MCF 10A (cell line): ENCODE data around the gene HPN. TPM values are rescaled to one million over a fixed set of nuclear protein-coding genes. Genes with fewer than 3 reads are reported as not detected.
"Not testable (repeated sequence)": the region's sequence is repeated elsewhere in the genome, so short reads cannot be mapped to it uniquely, and the experiment has no call there.

Experiments used
- BruUV-seq: library from RNA; stranded (reverse); fragments of 400-500 nt; replicated peaks from 2 replicates; lab custom pipeline; 2021; lab: Mats Ljungman, UMichigan
- CTCF ChIA-PET: fragments of 300-600 bp; sonication (Branson Sonifier 250); formaldehyde crosslinking; extraction: SDS; loops from one replicate; lab custom pipeline; 2021; ENCODE audit warnings: antibody characterized with exemption, inconsistent platforms; lab: Yijun Ruan, JAX
- POLR2A ChIA-PET: fragments of 300-600, 350-650 bp; sonication (Branson Sonifier 250); formaldehyde crosslinking; extraction: SDS; loops from one replicate; lab custom pipeline; 2020; ENCODE audit warnings: antibody characterized with exemption, inconsistent platforms; lab: Yijun Ruan, JAX
- DNase-seq: peaks from one replicate; pipeline ENCODE4 v3.0.0-alpha.2; 2018; ENCODE audit not compliant: unreplicated experiment
- H3K27ac Mint-ChIP-seq: one replicate; pipeline ENCODE4 v1.8.0; 2022; ENCODE audit warnings: mild to moderate bottlenecking, low read depth, mixed read lengths; ENCODE audit not compliant: unreplicated experiment
- H3K27me3 Mint-ChIP-seq: one replicate; pipeline ENCODE4 v1.8.0; 2022; ENCODE audit warnings: mixed read lengths; ENCODE audit not compliant: insufficient read depth, unreplicated experiment
- H3K36me3 Mint-ChIP-seq: one replicate; pipeline ENCODE4 v1.8.0; 2022; ENCODE audit warnings: mild to moderate bottlenecking, moderate library complexity, mixed read lengths; ENCODE audit not compliant: insufficient read depth, unreplicated experiment
- H3K4me1 Mint-ChIP-seq: one replicate; pipeline ENCODE4 v1.8.0; 2022; ENCODE audit warnings: mixed read lengths; ENCODE audit not compliant: insufficient read depth, unreplicated experiment
- H3K4me3 Mint-ChIP-seq: one replicate; pipeline ENCODE4 v1.8.0; 2022; ENCODE audit warnings: mild to moderate bottlenecking, moderate library complexity, mixed read lengths; ENCODE audit not compliant: unreplicated experiment
- H3K9me3 Mint-ChIP-seq: one replicate; pipeline ENCODE4 v1.8.0; 2022; ENCODE audit warnings: mixed read lengths; ENCODE audit not compliant: unreplicated experiment
- intact Hi-C: fragments of 100-400 bp; cut with micrococcal nuclease; formaldehyde crosslinking; loops from 2 replicates; pipeline ENCODE4 v1.14.1; 2022
- total RNA-seq: library from RNA; stranded (reverse); gene quantifications from 2 replicates; pipeline ENCODE4 v1.2.3, GENCODE V29; 2022
- TF ChIP-seq, protein P1 (sequence below): fragments of 200-600 bp; IDR thresholded peaks from one replicate; pipeline ENCODE4 v1.8.0; 2022; ENCODE audit warnings: antibody characterized with exemption, mild to moderate bottlenecking; ENCODE audit not compliant: unreplicated experiment

The HPN gene
- total RNA-seq, 1 experiment from 2014 or later, result not detected

DNA sequence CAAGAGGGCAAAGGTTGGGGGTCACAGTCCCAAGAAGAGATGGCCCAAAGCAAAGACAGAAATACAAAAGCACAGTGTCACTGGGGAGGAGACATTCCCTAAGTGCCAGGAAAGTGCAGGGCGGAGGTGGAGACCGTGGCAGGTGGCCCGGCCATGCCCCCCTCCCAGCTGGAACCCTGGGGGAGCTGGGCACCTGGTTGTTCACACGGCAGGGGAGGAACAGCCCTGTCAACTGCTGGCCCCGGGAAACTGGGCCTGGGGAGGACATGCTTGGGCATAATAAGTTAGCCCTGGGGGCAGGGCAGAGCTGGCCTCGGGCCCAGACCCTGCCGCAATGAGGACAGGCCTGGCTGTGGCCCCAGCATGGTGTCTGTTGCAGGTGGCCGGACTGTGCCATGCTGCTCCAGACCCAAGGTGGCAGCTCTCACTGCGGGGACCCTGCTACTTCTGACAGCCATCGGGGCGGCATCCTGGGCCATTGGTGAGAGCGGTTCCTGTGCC, 7.4 kb downstream of the HPN start:
- Mint-ChIP-seq H3K36me3 (no peaks in the 10 kb centered on the region), H3K9me3 (no peaks in the 10 kb centered on the region), H3K27me3 (no peaks in the 10 kb centered on the region), H3K4me3 (no peak overlapping the region), H3K4me1 (peaks cover 6% of the 10 kb centered on the region), H3K27ac (no peak overlapping the region)
- intact Hi-C loops, result no loop called here
- ChIA-PET POLR2A (no interaction called here), CTCF (interaction anchor here (0.6 to 2.0 kb wide), 8 partner anchors 9 to 75 kb away, joined by 3 to 7 read pairs (median 4); no protein-coding TSS in a partner anchor)
- TF ChIP-seq, protein P1, sequence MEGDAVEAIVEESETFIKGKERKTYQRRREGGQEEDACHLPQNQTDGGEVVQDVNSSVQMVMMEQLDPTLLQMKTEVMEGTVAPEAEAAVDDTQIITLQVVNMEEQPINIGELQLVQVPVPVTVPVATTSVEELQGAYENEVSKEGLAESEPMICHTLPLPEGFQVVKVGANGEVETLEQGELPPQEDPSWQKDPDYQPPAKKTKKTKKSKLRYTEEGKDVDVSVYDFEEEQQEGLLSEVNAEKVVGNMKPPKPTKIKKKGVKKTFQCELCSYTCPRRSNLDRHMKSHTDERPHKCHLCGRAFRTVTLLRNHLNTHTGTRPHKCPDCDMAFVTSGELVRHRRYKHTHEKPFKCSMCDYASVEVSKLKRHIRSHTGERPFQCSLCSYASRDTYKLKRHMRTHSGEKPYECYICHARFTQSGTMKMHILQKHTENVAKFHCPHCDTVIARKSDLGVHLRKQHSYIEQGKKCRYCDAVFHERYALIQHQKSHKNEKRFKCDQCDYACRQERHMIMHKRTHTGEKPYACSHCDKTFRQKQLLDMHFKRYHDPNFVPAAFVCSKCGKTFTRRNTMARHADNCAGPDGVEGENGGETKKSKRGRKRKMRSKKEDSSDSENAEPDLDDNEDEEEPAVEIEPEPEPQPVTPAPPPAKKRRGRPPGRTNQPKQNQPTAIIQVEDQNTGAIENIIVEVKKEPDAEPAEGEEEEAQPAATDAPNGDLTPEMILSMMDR, result no peak
- peak; percentile 21 for DNase-seq
- BruUV-seq, result no TSS peak

DNA sequence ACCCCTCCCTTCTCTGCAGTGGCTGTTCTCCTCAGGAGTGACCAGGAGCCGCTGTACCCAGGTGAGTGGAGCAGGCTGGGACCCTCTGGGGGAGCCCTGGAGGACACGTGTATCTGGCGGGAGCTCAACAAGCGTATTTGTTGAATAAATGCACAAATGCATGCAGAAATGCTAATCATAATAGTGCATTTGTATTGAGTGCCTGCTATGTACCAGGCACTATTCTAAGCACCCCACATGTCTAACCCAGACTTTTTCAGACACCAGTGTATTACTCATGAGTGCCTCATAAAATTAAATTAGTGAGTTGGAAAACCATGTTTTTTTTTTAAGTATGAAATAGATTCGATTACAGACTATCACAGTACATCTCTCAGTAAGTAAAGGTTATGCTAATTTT, 7.9 kb downstream of the HPN start:
- intact Hi-C loops, result no loop called here
- DNase-seq, result no peak
- Mint-ChIP-seq H3K4me1 (peaks cover 6% of the 10 kb centered on the region), H3K36me3 (no peaks in the 10 kb centered on the region), H3K4me3 (no peak overlapping the region), H3K9me3 (no peaks in the 10 kb centered on the region), H3K27ac (no peak overlapping the region), H3K27me3 (no peaks in the 10 kb centered on the region)
- BruUV-seq, result no TSS peak
- ChIA-PET POLR2A (no interaction called here), CTCF (interaction anchor here (0.7 to 2.0 kb wide), 6 partner anchors 17 to 87 kb away, joined by 3 to 7 read pairs (median 4); no protein-coding TSS in a partner anchor)
- TF ChIP-seq, protein P1, result no peak

DNA sequence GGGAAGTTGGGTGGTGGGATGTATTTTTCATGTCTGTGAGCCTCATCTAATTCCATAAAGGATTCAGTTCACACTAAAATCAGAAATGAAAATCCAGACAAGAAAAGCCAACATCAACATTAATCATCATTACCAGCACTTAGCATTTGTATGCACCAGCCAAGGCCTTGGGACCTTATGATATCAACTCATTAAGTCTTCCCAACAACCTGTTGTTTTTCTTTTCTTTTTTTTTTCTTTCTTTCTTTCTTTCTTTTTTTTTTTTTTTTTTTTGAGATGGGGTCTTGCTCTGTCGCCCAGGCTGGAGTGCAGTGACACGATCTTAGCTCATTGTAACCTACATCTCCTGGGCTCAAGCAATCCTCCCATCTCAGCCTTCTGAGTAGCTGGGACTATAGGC, 9.1 kb downstream of the HPN start:
- CTCF ChIA-PET, result interaction anchor here (0.5 to 2.0 kb wide), 8 partner anchors 11 to 91 kb away, joined by 3 to 7 read pairs (median 4); no protein-coding TSS in a partner anchor
- H3K4me1 Mint-ChIP-seq, intact Hi-C loops, H3K27ac Mint-ChIP-seq, DNase-seq, H3K36me3 Mint-ChIP-seq, H3K4me3 Mint-ChIP-seq, POLR2A ChIA-PET, H3K27me3 Mint-ChIP-seq, BruUV-seq, H3K9me3 Mint-ChIP-seq: not testable (repeated sequence)

DNA sequence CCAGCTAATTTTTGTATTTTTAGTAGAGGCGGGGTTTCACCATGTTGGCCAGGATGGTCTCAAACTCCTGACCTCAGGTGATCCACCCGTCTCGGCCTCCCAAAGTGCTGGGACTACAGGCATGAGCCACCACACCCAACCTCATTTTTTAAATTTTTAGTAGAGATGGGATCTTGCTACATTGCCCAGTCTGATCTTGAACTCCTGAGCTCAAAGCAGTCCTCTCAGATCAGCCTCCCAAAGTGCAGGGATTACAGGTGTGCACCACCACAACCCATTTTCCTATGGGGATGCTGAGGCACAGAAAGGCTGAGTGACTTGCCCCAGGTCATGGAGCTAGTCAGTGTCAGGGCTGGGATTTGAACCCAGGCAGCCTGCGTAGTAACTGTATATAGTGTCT, 9.7 kb downstream of the HPN start:
- intact Hi-C loops, DNase-seq, H3K4me1 Mint-ChIP-seq, H3K27me3 Mint-ChIP-seq, H3K9me3 Mint-ChIP-seq, H3K4me3 Mint-ChIP-seq, BruUV-seq, H3K27ac Mint-ChIP-seq, POLR2A ChIA-PET, H3K36me3 Mint-ChIP-seq: not testable (repeated sequence)
- CTCF ChIA-PET, result interaction anchor here (0.6 to 1.9 kb wide), 8 partner anchors 8 to 761 kb away, joined by 3 to 7 read pairs (median 4); no protein-coding TSS in a partner anchor

DNA sequence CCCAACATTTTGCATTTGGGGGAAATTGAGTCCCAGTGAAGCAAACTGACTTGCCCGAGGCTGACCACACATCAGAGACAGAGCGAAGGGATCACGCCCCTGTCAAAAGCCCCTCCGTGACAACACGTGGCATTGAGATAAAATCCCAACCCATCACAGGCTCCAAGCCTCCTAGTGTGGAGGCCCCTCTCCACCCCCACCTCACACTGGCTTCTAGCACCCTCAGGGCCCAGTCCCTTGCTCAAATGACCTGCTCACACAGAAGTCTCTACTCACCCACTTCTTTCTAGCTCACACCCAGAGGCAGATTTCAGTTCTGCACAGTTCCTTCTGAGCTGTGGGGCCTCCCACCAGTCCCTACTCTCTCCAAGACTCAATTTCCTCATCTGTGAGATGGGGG, 10.3 kb downstream of the HPN start:
- DNase-seq, result no peak
- Mint-ChIP-seq H3K36me3 (no peaks in the 10 kb centered on the region), H3K4me3 (no peak overlapping the region), H3K9me3 (no peaks in the 10 kb centered on the region), H3K4me1 (peaks cover 6% of the 10 kb centered on the region), H3K27me3 (peaks cover 15% of the 10 kb centered on the region), H3K27ac (no peak overlapping the region)
- POLR2A ChIA-PET, result interaction anchor here (1.1 kb wide), 1 partner anchor 12 kb away, joined by 4 read pairs; no protein-coding TSS in a partner anchor
- no TSS peak for BruUV-seq
- intact Hi-C loops, result no loop called here
- CTCF ChIA-PET, result interaction anchor here (0.6 to 1.5 kb wide), 6 partner anchors 8 to 965 kb away, joined by 3 to 5 read pairs (median 4); no protein-coding TSS in a partner anchor
- TF ChIP-seq, protein P1, result no peak
